A549 (cell line): ENCODE data around the gene MRPL4.

Source experiments
- CBX2 ChIP-seq: fragments of 200-600 bp; sonication (generic); IDR thresholded peaks from 2 replicates; pipeline ENCODE4 v1.6.1; 2016; ENCODE audit warnings: low read depth, mild to moderate bottlenecking, borderline replicate concordance
- CHD2 ChIP-seq: fragments of 150-350 bp; IDR thresholded peaks from 2 replicates; pipeline ENCODE4 v1.6.1; 2014; ENCODE audit warnings: low read length; ENCODE audit not compliant: partially characterized antibody
- CHD4 ChIP-seq: fragments of 200-600 bp; sonication (generic); IDR thresholded peaks from 2 replicates; pipeline ENCODE4 v1.6.1; 2016; ENCODE audit warnings: antibody characterized with exemption, mild to moderate bottlenecking, borderline replicate concordance
- EP300 ChIP-seq, 2 experiments: fragments of >200 bp; sonication (Bioruptor Twin); formaldehyde crosslinking; IDR thresholded peaks; 2 replicates in 1 of 2; 3 replicates in 1 of 2; pipeline ENCODE4 v1.6.1; 2016 to 2017
- ESRRA ChIP-seq: fragments of 150-350 bp; IDR thresholded peaks from 2 replicates; pipeline ENCODE4 v1.6.1; 2014; ENCODE audit warnings: mild to moderate bottlenecking, low read length, borderline replicate concordance
- MAFK ChIP-seq: fragments of 450-650 bp; IDR thresholded peaks from 2 replicates; pipeline ENCODE4 v1.6.1; 2014; ENCODE audit not compliant: partially characterized antibody
- POLR2AphosphoS2 ChIP-seq: conservative IDR thresholded peaks from 2 replicates; pipeline ENCODE4 v1.6.1; 2012; ENCODE audit warnings: low read length, improper control_type of control experiment, inconsistent platforms
- REST ChIP-seq: fragments of 200-600 bp; sonication (generic); IDR thresholded peaks from 2 replicates; pipeline ENCODE4 v1.6.1; 2016; ENCODE audit warnings: antibody characterized with exemption, mild to moderate bottlenecking, moderate library complexity
- TF ChIP-seq, protein P1 (sequence below): fragments of >200 bp; sonication (Bioruptor Twin); formaldehyde crosslinking; IDR thresholded peaks from 3 replicates; pipeline ENCODE4 v1.5.1; 2016
- TF ChIP-seq, protein P2 (sequence below): IDR thresholded peaks from 2 replicates; pipeline ENCODE4 v1.6.1; 2012
- TF ChIP-seq, protein P3 (sequence below): IDR thresholded peaks from 2 replicates; pipeline ENCODE4 v1.6.1; 2012

DNA sequence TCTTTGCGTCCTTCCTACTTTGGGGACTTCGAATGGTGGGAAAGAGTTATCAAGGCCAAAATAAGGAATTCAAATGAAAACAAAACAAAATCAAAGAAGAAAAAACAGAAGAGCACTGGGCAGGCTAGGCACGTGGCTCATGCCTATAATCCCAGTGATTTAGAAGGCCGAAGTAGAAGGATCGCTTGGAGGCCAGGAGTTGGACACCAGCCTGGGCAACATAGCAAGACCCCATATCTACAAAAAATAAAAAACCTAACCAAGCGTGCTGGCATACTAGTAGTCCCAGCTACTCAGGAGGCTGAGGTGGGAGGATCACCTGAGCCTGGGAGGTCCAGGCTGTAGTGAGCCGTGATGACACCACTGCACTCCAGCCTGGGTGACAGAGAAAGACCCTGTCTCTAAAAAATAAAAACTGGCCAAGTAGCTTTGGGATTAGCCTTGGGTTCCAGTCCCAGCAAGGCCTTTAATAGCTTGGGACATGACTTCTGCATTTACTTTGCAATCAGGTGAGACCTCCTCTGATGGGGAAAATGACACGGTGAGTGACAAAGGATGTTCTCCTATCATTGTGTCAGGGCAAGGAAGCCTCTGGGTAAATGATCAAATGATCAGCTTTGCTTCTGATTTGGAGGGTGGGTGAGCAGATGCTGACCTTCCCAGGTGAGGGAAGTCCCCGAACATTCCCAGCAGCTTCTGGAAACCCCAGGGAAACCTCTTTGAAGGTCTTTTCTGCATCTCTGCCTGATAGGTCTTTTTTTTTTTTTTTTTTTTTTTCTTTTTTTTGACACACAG lies 26.0 kb downstream of the MRPL4 start:
- TF ChIP-seq POLR2AphosphoS2: no peak
- TF ChIP-seq ESRRA: no peak
- TF ChIP-seq CHD2: no peak
- TF ChIP-seq CBX2: no peak
- TF ChIP-seq EP300 (IDR thresholded peaks at IDR 0.05): no peak
- no peak for TF ChIP-seq CHD4
- TF ChIP-seq, protein P1, sequence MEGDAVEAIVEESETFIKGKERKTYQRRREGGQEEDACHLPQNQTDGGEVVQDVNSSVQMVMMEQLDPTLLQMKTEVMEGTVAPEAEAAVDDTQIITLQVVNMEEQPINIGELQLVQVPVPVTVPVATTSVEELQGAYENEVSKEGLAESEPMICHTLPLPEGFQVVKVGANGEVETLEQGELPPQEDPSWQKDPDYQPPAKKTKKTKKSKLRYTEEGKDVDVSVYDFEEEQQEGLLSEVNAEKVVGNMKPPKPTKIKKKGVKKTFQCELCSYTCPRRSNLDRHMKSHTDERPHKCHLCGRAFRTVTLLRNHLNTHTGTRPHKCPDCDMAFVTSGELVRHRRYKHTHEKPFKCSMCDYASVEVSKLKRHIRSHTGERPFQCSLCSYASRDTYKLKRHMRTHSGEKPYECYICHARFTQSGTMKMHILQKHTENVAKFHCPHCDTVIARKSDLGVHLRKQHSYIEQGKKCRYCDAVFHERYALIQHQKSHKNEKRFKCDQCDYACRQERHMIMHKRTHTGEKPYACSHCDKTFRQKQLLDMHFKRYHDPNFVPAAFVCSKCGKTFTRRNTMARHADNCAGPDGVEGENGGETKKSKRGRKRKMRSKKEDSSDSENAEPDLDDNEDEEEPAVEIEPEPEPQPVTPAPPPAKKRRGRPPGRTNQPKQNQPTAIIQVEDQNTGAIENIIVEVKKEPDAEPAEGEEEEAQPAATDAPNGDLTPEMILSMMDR: no peak
- no peak for TF ChIP-seq REST
- TF ChIP-seq MAFK: no peak
- TF ChIP-seq, protein P2, sequence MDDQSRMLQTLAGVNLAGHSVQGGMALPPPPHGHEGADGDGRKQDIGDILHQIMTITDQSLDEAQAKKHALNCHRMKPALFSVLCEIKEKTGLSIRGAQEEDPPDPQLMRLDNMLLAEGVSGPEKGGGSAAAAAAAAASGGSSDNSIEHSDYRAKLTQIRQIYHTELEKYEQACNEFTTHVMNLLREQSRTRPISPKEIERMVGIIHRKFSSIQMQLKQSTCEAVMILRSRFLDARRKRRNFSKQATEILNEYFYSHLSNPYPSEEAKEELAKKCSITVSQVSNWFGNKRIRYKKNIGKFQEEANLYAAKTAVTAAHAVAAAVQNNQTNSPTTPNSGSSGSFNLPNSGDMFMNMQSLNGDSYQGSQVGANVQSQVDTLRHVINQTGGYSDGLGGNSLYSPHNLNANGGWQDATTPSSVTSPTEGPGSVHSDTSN: no peak
- TF ChIP-seq, protein P3, sequence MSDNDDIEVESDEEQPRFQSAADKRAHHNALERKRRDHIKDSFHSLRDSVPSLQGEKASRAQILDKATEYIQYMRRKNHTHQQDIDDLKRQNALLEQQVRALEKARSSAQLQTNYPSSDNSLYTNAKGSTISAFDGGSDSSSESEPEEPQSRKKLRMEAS: no peak
